IPS DF 6.9 (cell line): ENCODE measurements around the gene BRCA2.
"Not testable (repeated sequence)": the region's sequence is repeated elsewhere in the genome, so short reads cannot be mapped to it uniquely, and the experiment has no call there.

ENCODE experiments used
- DNase-seq: peaks from one replicate; pipeline ENCODE4 v3.0.0-alpha.2; 2013; ENCODE audit warnings: low read depth, low spot score
- H3K27ac ChIP-seq: one replicate; pipeline ENCODE4 v1.5.1; 2013; ENCODE audit warnings: low read length, control low read depth
- H3K27me3 ChIP-seq: 2 replicates; pipeline ENCODE4 v1.6.1; 2013; ENCODE audit warnings: mild to moderate bottlenecking, low read length; ENCODE audit not compliant: control insufficient read depth, insufficient read depth
- H3K36me3 ChIP-seq: 2 replicates; pipeline ENCODE4 v1.6.1; 2013; ENCODE audit warnings: low read length; ENCODE audit not compliant: control insufficient read depth, insufficient read depth
- H3K4me1 ChIP-seq: 2 replicates; pipeline ENCODE4 v1.6.1; 2013; ENCODE audit warnings: low read length; ENCODE audit not compliant: control insufficient read depth, insufficient read depth
- H3K4me3 ChIP-seq: 2 replicates; pipeline ENCODE4 v1.5.1; 2013; ENCODE audit warnings: mild to moderate bottlenecking, low read length
- H3K9me3 ChIP-seq: 2 replicates; pipeline ENCODE4 v1.6.1; 2013; ENCODE audit warnings: low read length, inconsistent platforms; ENCODE audit not compliant: control insufficient read depth, insufficient read depth
- WGBS: extraction: QIAGEN DNeasy Blood & Tissue Kit; methylation state at CpG from one replicate; pipeline ENCODE4 v1.1.7; 2013; ENCODE audit warnings: mixed read lengths, missing lambda C conversion rate; ENCODE audit not compliant: insufficient read length, insufficient coverage; 5-methylcytosine and 5-hydroxymethylcytosine counted together

BRCA2 gene

DNA sequence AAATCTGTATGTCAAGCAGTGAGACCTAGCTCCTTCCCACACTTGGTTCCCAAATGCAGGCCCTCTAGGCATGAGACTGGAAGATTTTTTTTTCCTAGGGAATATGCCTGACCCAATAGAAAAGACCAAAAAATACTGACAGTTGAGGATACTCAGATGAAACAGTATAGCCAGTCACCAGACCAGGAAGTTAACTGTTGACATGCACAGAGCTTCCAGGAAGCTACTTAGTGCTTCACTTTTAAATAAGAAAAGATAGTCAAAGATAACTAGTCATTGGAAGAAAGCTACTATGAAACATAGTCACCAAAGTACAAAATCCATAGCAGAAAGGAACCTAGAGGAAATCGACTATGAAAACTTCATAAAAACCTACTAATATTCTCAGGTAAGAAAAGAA, 32.3 kb downstream of the BRCA2 start:
- Histone ChIP-seq H3K27ac (no peak overlapping the region), H3K36me3 (no peaks in the 10 kb centered on the region), H3K9me3 (no peaks in the 10 kb centered on the region), H3K4me1 (no peaks in the 10 kb centered on the region), H3K27me3 (no peaks in the 10 kb centered on the region), H3K4me3 (no peak overlapping the region)
- WGBS = no CpG with 5 or more reads among the region's 1 CpG
- DNase-seq = no peak

GRCh38 chr13:32350839-32351441, 35.6 kb downstream of the BRCA2 start:
- not testable (repeated sequence) for H3K27ac ChIP-seq, H3K27me3 ChIP-seq, H3K36me3 ChIP-seq, DNase-seq, H3K4me1 ChIP-seq, H3K9me3 ChIP-seq, H3K4me3 ChIP-seq
- WGBS = no CpG with 5 or more reads among the region's 15 CpGs

DNA sequence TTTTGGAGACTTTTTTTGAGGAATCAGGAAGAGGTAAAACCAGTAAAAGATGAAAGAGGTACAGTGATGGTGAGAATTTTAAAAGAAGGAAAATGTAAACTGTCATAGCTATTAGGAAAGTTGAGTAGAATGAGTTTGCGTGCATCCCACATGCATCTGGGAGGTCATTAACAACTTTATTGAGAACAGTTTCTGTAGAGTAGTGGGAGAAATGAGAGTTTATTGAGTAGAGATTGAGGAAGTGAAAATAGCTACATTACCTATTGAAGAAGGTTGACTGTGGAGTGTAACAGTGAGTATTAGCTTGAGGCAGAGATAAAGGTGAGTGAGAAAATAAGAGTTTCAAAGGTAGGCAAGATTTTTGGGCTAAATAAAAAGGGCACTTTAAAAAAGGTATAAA, 38.7 kb downstream of the BRCA2 start:
- Histone ChIP-seq H3K36me3 (no peaks in the 10 kb centered on the region), H3K27me3 (no peaks in the 10 kb centered on the region), H3K27ac (no peak overlapping the region), H3K9me3 (no peaks in the 10 kb centered on the region), H3K4me1 (no peaks in the 10 kb centered on the region), H3K4me3 (no peak overlapping the region)
- no CpG with 5 or more reads among the region's 1 CpG for WGBS
- DNase-seq = no peak

GRCh38 chr13:32355935-32356334, 40.6 kb downstream of the BRCA2 start:
- DNase-seq, H3K27me3 ChIP-seq, H3K4me3 ChIP-seq, H3K27ac ChIP-seq, H3K9me3 ChIP-seq, H3K4me1 ChIP-seq, H3K36me3 ChIP-seq: not testable (repeated sequence)
- 100% methylated on average over 1 of the region's 8 CpGs for WGBS

GRCh38 chr13:32362574-32362973, 47.3 kb downstream of the BRCA2 start:
- no CpG with 5 or more reads among the region's 2 CpGs for WGBS
- Histone ChIP-seq H3K36me3 (no peaks in the 10 kb centered on the region), H3K27ac (no peak overlapping the region), H3K27me3 (no peaks in the 10 kb centered on the region), H3K4me1 (no peaks in the 10 kb centered on the region), H3K4me3 (no peak overlapping the region), H3K9me3 (no peaks in the 10 kb centered on the region)
- no peak for DNase-seq

DNA sequence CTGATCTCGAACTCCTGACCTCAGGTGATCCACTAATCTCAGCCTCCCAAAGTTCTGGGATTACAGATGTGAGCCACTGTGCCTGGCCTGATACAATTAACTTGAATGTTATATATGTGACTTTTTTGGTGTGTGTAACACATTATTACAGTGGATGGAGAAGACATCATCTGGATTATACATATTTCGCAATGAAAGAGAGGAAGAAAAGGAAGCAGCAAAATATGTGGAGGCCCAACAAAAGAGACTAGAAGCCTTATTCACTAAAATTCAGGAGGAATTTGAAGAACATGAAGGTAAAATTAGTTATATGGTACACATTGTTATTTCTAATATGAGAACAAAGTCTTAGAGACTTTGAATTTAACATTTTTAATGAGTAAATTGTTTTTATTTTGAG, 55.5 kb downstream of the BRCA2 start:
- Histone ChIP-seq H3K27ac (no peak overlapping the region), H3K4me1 (no peaks in the 10 kb centered on the region), H3K4me3 (no peak overlapping the region), H3K27me3 (no peaks in the 10 kb centered on the region), H3K36me3 (no peaks in the 10 kb centered on the region), H3K9me3 (no peaks in the 10 kb centered on the region)
- no peak for DNase-seq
- no CpG with 5 or more reads among the region's 2 CpGs for WGBS

DNA sequence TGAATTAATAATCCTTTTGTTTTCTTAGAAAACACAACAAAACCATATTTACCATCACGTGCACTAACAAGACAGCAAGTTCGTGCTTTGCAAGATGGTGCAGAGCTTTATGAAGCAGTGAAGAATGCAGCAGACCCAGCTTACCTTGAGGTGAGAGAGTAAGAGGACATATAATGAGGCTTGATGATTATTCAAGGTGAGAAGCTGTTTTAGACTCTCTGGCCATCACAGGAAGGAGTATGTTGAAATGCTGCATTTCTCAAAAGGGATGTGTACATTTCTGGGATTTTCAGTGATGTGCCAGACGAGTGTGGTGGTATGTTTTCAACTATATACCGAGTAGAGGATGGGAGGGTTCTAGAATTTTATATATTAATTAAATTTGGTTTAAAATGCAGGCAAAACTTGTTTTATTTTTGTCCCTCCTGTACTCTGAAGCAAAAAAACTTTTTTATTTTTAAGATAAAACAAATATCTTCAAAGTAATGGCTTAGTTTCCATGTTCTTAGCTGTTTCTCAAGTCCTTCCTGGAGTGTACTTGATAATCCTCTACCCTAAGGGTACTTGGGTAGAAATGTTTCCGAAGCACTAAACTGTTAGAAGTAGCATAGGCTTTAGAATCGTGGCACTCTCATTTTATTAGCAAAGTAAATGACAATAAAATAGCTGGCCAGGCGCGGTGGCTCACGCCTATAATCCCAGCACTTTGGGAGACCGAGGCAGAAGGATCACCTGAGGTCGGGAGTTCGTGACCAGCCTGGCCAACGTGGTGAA, 61.5 kb downstream of the BRCA2 start:
- Histone ChIP-seq H3K36me3 (no peaks in the 10 kb centered on the region), H3K27me3 (no peaks in the 10 kb centered on the region), H3K4me1 (0 out of 2 replicates have a peak, but pooled peaks cover 2% of the 10 kb centered on the region), H3K27ac (no peak overlapping the region), H3K9me3 (no peaks in the 10 kb centered on the region), H3K4me3 (no peak overlapping the region)
- no peak for DNase-seq
- no CpG with 5 or more reads among the region's 13 CpGs for WGBS

GRCh38 chr13:32378012-32378411, 62.7 kb downstream of the BRCA2 start:
- Histone ChIP-seq H3K9me3 (no peaks in the 10 kb centered on the region), H3K27me3 (no peaks in the 10 kb centered on the region), H3K27ac (no peak overlapping the region), H3K4me3 (no peak overlapping the region), H3K36me3 (no peaks in the 10 kb centered on the region), H3K4me1 (0 out of 2 replicates have a peak, but pooled peaks cover 2% of the 10 kb centered on the region)
- no peak for DNase-seq
- WGBS = no CpG with 5 or more reads among the region's 1 CpG

DNA sequence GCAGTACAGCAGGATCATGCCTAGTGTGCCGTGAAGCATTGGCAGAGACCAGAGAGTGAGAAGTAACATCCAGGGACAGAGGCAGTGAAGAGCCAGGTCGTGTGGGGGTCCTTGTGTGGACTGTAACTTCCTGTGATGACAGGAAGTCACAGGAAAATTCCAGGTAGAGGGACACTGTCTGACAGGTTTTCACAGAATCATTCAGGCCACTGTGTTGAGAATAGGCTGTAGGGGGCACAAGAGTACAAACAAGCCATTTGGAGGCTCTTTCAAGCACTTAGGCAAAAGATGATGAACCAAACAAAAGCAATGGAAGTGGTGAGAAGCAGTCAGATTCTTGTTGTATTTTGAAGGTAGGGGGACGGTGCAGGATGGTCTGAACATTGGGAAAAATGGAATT, 66.2 kb downstream of the BRCA2 start:
- Histone ChIP-seq H3K4me1 (0 out of 2 replicates have a peak, but pooled peaks cover 2% of the 10 kb centered on the region), H3K4me3 (no peak overlapping the region), H3K27me3 (no peaks in the 10 kb centered on the region), H3K36me3 (no peaks in the 10 kb centered on the region; the same call in 1 of the 2 replicates), H3K9me3 (no peaks in the 10 kb centered on the region), H3K27ac (no peak overlapping the region)
- no CpG with 5 or more reads among the region's 3 CpGs for WGBS
- DNase-seq = peak; percentile 39

DNA sequence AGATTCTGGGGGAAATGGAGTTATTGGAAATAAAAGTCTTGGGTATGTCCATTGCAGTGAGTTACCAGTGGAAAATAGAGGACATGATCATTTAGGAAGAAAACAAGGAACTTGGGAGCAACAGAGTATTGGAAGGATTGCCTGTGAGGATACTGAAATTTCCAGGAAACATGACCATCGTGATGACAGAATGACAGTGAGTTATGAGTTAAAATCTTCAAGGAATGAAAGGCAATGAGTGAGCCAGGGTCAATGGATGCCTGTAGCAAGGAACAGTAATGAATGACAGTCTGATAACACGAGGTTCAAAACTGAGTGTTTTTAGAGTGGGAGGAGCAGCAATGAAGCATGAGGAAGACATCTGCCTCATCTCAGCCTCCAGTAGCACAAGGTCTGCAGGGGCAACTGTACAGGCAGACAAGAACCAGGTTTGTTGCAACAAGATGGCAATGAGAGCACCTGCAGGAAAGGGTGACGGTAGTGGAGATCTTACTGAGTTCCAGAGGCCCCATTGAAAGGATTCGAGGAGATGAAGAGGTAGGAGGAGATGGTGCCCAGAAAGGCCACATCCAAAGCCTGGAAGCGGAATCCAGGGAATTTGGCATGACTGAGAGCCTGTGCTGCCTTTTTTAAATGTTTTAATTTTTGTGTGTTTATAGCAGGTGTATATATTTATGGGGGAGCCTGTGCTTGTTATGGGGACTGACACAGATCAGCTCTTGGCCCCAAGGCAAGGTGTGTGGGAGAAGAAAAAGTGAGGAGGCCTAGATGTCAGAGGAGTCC, 68.7 kb downstream of the BRCA2 start:
- Histone ChIP-seq H3K36me3 (no peaks in the 10 kb centered on the region; the same call in 1 of the 2 replicates), H3K9me3 (no peaks in the 10 kb centered on the region), H3K4me1 (0 out of 2 replicates have a peak, but pooled peaks cover 2% of the 10 kb centered on the region), H3K27me3 (no peaks in the 10 kb centered on the region), H3K27ac (no peak overlapping the region), H3K4me3 (no peak overlapping the region)
- WGBS = no CpG with 5 or more reads among the region's 5 CpGs
- no peak for DNase-seq
